HG02678 (cell line): ENCODE results near the gene THUMPD1.
"Not testable (repeated sequence)": the region's sequence is repeated elsewhere in the genome, so short reads cannot be mapped to it uniquely, and the experiment has no call there.

ENCODE experiments used
- ATAC-seq: cut with Tn5 transposase; IDR thresholded peaks from one replicate; pipeline ENCODE4 v1.9.1; 2021; ENCODE audit warnings: mild to moderate bottlenecking, moderate library complexity; ENCODE audit not compliant: unreplicated experiment

The THUMPD1 gene

GRCh38 chr16:20696618-20697017 lies 45.0 kb downstream of the THUMPD1 start:
- no peak for ATAC-seq

- no peak for ATAC-seq
Observed at GRCh38 chr16:20695024-20695423, 46.6 kb downstream of the THUMPD1 start.

GRCh38 chr16:20694096-20694495 lies 47.5 kb downstream of the THUMPD1 start:
- ATAC-seq: not testable (repeated sequence)

- no peak for ATAC-seq
Observed at GRCh38 chr16:20689668-20690067, 52.0 kb downstream of the THUMPD1 start.

- ATAC-seq: no peak
Observed at GRCh38 chr16:20683812-20684211, 57.8 kb downstream of the THUMPD1 start.
